ENCODE measurements around the gene SSNA1.

The SSNA1 gene

DNA sequence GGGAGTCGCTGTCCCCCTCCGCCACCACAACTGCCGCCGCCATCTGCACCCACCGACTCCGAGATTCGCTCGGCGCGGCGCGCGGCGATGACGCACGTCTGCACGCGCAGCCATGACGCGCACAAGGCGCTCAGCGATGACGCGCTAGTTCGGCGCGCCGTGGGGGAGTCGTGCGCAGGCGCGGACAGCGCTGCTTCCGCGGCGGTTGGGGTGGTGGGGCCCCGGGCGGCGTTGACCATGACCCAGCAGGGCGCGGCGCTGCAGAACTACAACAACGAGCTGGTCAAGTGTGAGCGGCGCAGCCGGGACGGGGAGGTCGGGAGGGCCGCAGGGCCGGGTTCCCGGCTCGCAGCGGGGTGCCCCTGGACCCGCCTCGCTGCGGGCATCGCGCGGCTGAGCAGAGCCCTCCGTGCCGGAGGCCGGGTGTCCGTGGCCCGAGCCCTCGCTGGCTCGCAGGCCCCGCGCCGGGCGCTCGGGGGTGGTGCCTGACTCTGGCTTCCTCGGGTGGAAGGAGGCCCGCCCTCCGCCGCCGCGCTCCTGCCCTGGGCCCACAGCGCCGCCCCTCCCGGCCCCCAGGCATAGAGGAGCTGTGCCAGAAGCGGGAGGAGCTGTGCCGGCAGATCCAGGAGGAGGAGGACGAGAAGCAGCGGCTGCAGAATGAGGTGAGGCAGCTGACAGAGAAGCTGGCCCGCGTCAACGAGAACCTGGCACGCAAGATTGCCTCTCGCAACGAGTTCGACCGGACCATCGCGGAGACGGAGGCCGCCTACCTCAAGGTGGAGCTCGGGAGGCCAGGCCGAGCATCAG, at the start of gene SSNA1, which contains the start of gene ANAPC2:
Gene SSNA1 (plus strand): TSS at position 187 of the 807 bp plus-strand sequence. CDS start 51 bp downstream, at position 238.
Gene ANAPC2 (minus strand): TSS at position 71 of the 807 bp plus-strand sequence. CDS start 28 bp downstream, at position 43.
- no peaks in the 10 kb centered on the region for H3K9me3 Mint-ChIP-seq
- peaks cover 32% of the 10 kb centered on the region for H3K4me1 Mint-ChIP-seq
- peak within 1 kb of the TSS; percentile 91 for H3K27ac Mint-ChIP-seq
- H3K4me3 Mint-ChIP-seq, result peak within 1 kb of the TSS; percentile 95
- no peaks in the 10 kb centered on the region for H3K36me3 Mint-ChIP-seq
- no peaks in the 10 kb centered on the region for H3K27me3 Mint-ChIP-seq

DNA sequence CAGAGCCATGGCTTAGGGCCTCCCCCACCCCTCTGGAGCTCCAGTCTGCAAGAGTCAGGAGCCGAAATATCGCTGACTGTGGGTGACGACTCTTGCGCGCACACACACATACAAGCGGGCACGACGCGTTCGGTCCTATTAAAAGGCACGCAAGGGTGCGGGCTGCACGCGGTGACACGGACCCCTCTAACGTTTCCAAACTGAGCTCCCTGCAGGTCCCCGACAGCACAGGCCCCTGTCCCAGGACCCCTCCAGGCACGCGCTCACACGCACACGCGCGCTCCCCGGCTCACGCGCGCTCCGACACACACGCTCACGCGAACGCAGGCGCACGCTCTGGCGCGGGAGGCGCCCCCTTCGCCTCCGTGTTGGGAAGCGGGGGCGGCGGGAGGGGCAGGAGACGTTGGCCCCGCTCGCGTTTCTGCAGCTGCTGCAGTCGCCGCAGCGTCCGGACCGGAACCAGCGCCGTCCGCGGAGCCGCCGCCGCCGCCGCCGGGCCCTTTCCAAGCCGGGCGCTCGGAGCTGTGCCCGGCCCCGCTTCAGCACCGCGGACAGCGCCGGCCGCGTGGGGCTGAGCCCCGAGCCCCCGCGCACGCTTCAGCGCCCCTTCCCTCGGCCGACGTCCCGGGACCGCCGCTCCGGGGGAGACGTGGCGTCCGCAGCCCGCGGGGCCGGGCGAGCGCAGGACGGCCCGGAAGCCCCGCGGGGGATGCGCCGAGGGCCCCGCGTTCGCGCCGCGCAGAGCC, 49.6 kb upstream of the SSNA1 start, which contains the start of gene GRIN1:
Gene GRIN1 (plus strand): TSS at position 433 of the 746 bp plus-strand sequence. CDS start 333 bp downstream, outside the sequence.
- Mint-ChIP-seq H3K4me3 (no peak within 1 kb of the TSS), H3K27ac (no peak within 1 kb of the TSS), H3K9me3 (no peaks in the 10 kb centered on the region), H3K27me3 (peaks cover 34% of the 10 kb centered on the region), H3K4me1 (peaks cover 3% of the 10 kb centered on the region), H3K36me3 (no peaks in the 10 kb centered on the region)

GRCh38 chr9:137139468-137140150, 48.9 kb upstream of the SSNA1 start:
- Mint-ChIP-seq H3K36me3 (no peaks in the 10 kb centered on the region), H3K4me1 (peaks cover 3% of the 10 kb centered on the region), H3K27me3 (peaks cover 36% of the 10 kb centered on the region), H3K4me3 (no peak overlapping the region), H3K9me3 (no peaks in the 10 kb centered on the region), H3K27ac (no peak overlapping the region)

- Mint-ChIP-seq H3K4me3 (no peak overlapping the region), H3K27me3 (peaks cover 36% of the 10 kb centered on the region), H3K4me1 (peaks cover 3% of the 10 kb centered on the region), H3K27ac (no peak overlapping the region), H3K9me3 (no peaks in the 10 kb centered on the region), H3K36me3 (no peaks in the 10 kb centered on the region)
Observed at GRCh38 chr9:137140151-137141012, 48.1 kb upstream of the SSNA1 start.

DNA sequence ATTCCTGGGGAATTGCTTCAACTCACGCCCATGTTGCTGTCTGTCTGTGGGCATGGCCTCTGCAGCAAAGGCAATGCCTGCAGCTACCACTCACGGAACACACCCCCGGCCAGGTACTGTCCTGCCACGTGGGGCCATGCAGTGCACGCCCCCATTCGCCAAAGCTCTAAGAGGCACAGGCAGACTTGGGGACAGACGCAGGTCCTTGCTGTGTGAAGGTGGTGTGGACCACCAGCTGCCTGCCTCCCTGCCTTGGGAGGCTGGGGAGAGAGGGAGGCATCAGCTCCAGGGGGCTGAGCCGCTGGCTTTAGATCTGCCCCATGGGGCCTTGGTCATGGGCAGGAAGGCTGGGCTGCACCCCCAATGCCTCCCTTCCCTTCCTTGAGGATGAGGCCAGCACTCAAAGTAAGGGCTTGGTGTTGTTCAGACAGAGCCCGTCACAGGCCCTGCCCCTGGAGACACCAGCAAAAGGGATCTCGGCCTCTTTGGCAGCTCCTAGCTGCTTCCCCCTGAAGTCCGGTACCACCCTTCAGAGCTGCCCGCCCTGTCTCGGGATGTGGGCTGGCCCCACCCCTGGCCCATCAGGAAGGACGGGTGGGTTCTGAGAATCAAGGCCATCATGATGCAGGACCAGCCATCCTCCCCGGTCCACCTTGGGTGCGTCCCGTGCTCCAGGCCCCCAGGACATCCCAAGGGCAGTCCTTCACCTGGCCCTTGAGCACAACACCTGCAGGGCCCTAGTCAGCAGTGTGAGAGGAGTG, 47.2 kb upstream of the SSNA1 start:
- Mint-ChIP-seq H3K4me3 (no peak overlapping the region), H3K36me3 (no peaks in the 10 kb centered on the region), H3K27ac (no peak overlapping the region), H3K27me3 (peaks cover 32% of the 10 kb centered on the region), H3K4me1 (peaks cover 3% of the 10 kb centered on the region), H3K9me3 (no peaks in the 10 kb centered on the region)

- H3K36me3 Mint-ChIP-seq, result no peaks in the 10 kb centered on the region
- H3K27ac Mint-ChIP-seq, result peak overlapping the region; percentile 63
- peaks cover 3% of the 10 kb centered on the region for H3K4me1 Mint-ChIP-seq
- no peak overlapping the region for H3K4me3 Mint-ChIP-seq
- no peaks in the 10 kb centered on the region for H3K9me3 Mint-ChIP-seq
- peaks cover 31% of the 10 kb centered on the region for H3K27me3 Mint-ChIP-seq
Observed at GRCh38 chr9:137141976-137142936, 46.2 kb upstream of the SSNA1 start.

DNA sequence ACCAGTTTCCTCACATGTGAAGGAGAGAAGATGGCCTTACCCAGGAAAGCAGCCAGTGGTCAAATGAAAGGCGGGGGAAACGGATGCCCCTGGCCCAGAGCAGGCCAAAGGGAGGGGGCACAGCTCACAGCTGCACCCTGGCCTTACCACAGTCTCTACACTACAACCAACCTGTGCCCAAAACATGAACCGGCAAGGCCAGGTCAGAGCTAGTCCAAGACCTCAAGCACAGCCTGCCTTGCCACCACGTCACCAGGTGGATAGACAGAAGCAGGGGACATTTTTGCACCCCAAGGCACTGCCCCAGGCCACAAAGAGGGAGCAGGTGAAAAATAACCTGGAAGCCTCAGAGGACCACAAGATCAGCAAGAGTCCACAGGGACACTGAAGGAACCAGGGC, 45.0 kb upstream of the SSNA1 start:
- Mint-ChIP-seq H3K27ac (no peak overlapping the region), H3K4me1 (peaks cover 3% of the 10 kb centered on the region), H3K9me3 (no peaks in the 10 kb centered on the region), H3K36me3 (no peaks in the 10 kb centered on the region), H3K27me3 (peaks cover 24% of the 10 kb centered on the region), H3K4me3 (no peak overlapping the region)

- Mint-ChIP-seq H3K27ac (no peak overlapping the region), H3K4me1 (no peaks in the 10 kb centered on the region), H3K4me3 (no peak overlapping the region), H3K9me3 (no peaks in the 10 kb centered on the region), H3K27me3 (peaks cover 14% of the 10 kb centered on the region), H3K36me3 (no peaks in the 10 kb centered on the region)
Observed at GRCh38 chr9:137145731-137146526, 42.5 kb upstream of the SSNA1 start.

DNA sequence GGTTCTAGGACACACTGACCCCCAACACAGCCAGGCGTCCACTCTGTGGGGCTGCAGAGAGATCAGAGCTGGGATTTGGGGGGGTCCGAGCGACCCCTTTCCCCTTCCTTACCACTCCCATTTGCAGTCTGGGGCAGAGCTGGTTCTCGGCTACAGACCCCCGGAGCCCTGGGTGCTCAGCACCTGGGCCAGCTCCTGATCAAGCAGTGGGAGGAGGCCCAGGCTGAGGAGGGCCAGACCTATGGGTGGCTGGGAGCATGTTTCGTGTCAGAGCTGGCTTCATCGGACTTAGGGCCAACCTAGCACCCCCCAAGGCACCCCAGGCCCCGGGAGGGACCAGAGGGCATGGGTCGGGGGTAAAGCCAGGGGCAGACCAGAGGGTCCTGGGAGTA, 42.0 kb upstream of the SSNA1 start:
- no peak overlapping the region for H3K4me3 Mint-ChIP-seq
- no peak overlapping the region for H3K27ac Mint-ChIP-seq
- no peaks in the 10 kb centered on the region for H3K4me1 Mint-ChIP-seq
- no peaks in the 10 kb centered on the region for H3K9me3 Mint-ChIP-seq
- no peaks in the 10 kb centered on the region for H3K36me3 Mint-ChIP-seq
- H3K27me3 Mint-ChIP-seq, result peaks cover 14% of the 10 kb centered on the region

DNA sequence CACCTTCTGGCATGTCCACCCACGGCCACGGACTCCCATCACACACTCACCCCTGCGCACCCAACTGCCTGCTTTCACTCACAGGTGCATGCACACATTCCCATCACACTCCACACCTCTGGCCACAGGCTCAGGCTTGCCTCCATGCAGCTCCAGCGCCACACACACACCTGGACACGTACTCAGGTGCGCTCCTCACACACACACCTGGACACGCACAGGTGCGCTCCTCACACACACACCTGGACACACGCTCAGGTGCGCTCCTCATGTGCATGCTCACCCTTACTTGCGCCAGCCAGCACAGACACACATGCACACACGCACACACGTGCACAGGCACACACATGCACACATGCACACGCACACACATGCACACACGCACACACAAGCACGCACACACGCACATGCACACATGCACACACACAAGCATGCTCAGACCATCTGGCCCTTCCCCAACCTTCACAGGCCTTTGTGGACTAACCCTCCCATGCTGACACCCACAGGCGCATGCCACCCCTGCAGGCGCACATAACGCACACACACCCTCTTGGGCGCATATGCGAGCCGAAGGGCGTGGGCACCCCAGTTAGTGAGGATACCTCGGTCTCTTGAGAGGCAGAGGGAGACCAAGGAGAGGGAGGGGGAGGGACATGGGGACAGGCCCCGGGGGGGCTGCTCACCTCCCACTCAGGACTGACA, 41.2 kb upstream of the SSNA1 start:
- H3K36me3 Mint-ChIP-seq, result no peaks in the 10 kb centered on the region
- no peak overlapping the region for H3K27ac Mint-ChIP-seq
- no peak overlapping the region for H3K4me3 Mint-ChIP-seq
- H3K27me3 Mint-ChIP-seq, result peaks cover 12% of the 10 kb centered on the region
- H3K9me3 Mint-ChIP-seq, result no peaks in the 10 kb centered on the region
- no peaks in the 10 kb centered on the region for H3K4me1 Mint-ChIP-seq

DNA sequence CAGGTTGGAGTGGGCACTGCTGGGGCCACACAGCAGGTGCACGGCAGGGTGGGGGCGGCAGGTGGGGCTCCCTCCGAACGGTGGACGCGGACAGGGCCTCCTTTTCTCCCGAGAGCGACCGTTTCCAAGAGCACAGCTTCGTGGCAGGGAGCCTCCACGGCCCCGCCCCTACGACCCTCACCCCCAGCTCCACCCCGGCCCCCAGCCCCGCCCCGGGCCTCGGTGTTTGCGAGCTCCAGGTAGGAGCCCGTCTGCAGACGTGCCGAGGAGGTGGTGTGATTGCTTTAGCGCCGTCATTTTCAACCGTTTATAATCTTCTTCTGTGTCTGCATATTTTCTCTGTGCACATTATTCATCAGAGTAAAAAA, 40.7 kb upstream of the SSNA1 start:
- no peaks in the 10 kb centered on the region for H3K9me3 Mint-ChIP-seq
- peaks cover 10% of the 10 kb centered on the region for H3K27me3 Mint-ChIP-seq
- no peak overlapping the region for H3K27ac Mint-ChIP-seq
- H3K4me1 Mint-ChIP-seq, result no peaks in the 10 kb centered on the region
- no peaks in the 10 kb centered on the region for H3K36me3 Mint-ChIP-seq
- H3K4me3 Mint-ChIP-seq, result no peak overlapping the region

GRCh38 chr9:137148242-137148641, 40.2 kb upstream of the SSNA1 start:
- H3K9me3 Mint-ChIP-seq, result no peaks in the 10 kb centered on the region
- H3K36me3 Mint-ChIP-seq, result no peaks in the 10 kb centered on the region
- no peaks in the 10 kb centered on the region for H3K4me1 Mint-ChIP-seq
- peaks cover 10% of the 10 kb centered on the region for H3K27me3 Mint-ChIP-seq
- no peak overlapping the region for H3K27ac Mint-ChIP-seq
- H3K4me3 Mint-ChIP-seq, result no peak overlapping the region

All from activated naive CD4-positive, alpha-beta T cell treated with anti-CD3 and anti-CD28 coated beads, Interleukin-2, amount 50 U/mL, for 24 hours (primary cell).